Measurements from ENCODE around the gene MYO1D.

DNA sequence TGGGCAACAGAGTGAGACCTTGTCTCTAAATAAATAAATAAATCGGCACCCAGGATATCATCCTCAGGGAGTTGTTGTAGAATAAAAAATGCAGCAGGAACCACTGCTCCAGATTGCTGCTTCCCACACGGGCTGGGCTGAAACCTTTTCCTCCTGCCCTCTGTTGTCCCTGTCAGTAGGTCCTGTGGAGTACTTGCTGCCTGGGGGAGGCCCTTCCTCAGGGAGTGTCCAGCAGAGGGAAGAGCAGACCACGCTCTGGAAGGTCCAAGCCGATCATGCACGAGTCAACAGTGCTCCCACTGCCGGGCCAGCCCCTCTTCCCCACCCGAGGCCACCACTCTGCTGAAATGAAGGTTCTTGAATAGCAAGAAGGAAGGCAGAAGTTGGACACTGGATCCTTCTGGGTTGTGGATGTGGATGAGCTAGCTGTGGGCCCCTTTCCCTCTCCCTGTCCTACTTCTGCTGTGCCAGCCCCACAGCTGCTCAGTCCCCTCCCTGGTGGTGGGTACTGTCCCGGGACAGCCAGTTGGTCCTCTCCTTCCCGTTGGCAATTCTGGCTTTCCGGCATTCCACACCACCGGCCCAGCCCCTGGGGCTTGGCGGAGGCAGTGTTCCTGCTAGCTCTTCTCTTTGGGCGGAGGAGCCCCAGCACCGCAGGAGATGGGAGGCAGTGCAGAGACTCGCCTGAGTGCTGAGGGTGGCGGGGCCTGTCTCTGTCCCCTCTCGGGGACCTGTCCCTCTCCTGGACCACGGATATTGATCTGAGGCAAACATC, 379.3 kb downstream of the MYO1D start:
- TF ChIP-seq, protein P1, sequence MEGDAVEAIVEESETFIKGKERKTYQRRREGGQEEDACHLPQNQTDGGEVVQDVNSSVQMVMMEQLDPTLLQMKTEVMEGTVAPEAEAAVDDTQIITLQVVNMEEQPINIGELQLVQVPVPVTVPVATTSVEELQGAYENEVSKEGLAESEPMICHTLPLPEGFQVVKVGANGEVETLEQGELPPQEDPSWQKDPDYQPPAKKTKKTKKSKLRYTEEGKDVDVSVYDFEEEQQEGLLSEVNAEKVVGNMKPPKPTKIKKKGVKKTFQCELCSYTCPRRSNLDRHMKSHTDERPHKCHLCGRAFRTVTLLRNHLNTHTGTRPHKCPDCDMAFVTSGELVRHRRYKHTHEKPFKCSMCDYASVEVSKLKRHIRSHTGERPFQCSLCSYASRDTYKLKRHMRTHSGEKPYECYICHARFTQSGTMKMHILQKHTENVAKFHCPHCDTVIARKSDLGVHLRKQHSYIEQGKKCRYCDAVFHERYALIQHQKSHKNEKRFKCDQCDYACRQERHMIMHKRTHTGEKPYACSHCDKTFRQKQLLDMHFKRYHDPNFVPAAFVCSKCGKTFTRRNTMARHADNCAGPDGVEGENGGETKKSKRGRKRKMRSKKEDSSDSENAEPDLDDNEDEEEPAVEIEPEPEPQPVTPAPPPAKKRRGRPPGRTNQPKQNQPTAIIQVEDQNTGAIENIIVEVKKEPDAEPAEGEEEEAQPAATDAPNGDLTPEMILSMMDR (IDR thresholded peaks at IDR 0.05), result no peak
- TF ChIP-seq POLR2A (IDR thresholded peaks at IDR 0.05), result no peak
